Psoas muscle (tissue), 8 donors: ENCODE results near the gene PTPRG. TPM values are rescaled to one million over a fixed set of nuclear protein-coding genes. Genes with fewer than 3 reads are reported as not detected.

ENCODE experiments used
- ATAC-seq, 4 donors: fragments of 200-7000 bp; cut with Tn5 transposase; one replicate each; pipeline ENCODE4 v1.9.1; 2020; ENCODE audit warnings: moderate library complexity in 3 of 4, mild to moderate bottlenecking in 2 of 4
- DNase-seq, 2 donors: peaks; one replicate each; pipeline ENCODE4 v3.0.0-alpha.2; 2020
- H3K27ac ChIP-seq: fragments of 200-600 bp; one replicate; pipeline ENCODE4 v1.8.0; 2022
- H3K27me3 ChIP-seq, 3 donors: fragments of 200-600 bp in 1 of 3; one replicate each; pipeline versions ENCODE4 v1.6.1 to v1.8.0; 2013 to 2022; ENCODE audit warnings: low read length in 2 of 3, mild to moderate bottlenecking in 2 of 3, moderate library complexity in 1 of 3; ENCODE audit not compliant: insufficient read depth in 3 of 3
- H3K36me3 ChIP-seq, 2 donors: fragments of 200-600 bp in 1 of 2; one replicate each; pipeline versions ENCODE4 v1.6.1 to v1.8.0; 2013 to 2022; ENCODE audit warnings: low read depth in 1 of 2, mild to moderate bottlenecking in 1 of 2, moderate library complexity in 1 of 2; ENCODE audit not compliant: insufficient read depth in 1 of 2
- H3K4me1 ChIP-seq: fragments of 200-600 bp; one replicate; pipeline ENCODE4 v1.8.0; 2022
- H3K4me3 ChIP-seq: fragments of 200-600 bp; one replicate; pipeline ENCODE4 v1.8.0; 2022; ENCODE audit warnings: mild to moderate bottlenecking
- H3K9me3 ChIP-seq: fragments of 200-600 bp; one replicate; pipeline ENCODE4 v1.8.0; 2022
- WGBS, 3 donors: extraction: QIAGEN DNeasy Blood & Tissue Kit; methylation state at CpG; one replicate each; pipeline versions ENCODE4 v1.1.6 to v1.1.7; 2013; 5-methylcytosine and 5-hydroxymethylcytosine counted together
- intact Hi-C, 2 donors: fragments of 100-400 bp; cut with DNase I; formaldehyde crosslinking; loops; one replicate each; pipeline versions ENCODE4 v1.11.0 to v1.14.2; 2022
- polyA plus RNA-seq, 3 donors: library from polyadenylated mRNA; stranded (reverse); fragments of 200-250 nt; gene quantifications; one replicate each; pipeline ENCODE4 v1.2.3, GENCODE V29; 2013
- total RNA-seq, 4 donors: library from RNA; stranded (reverse); fragmentation: NEBNext Ultra II Directional in 2 of 4; extraction: Animal tissue kit (Norgen Biotek cat#: 25700) in 2 of 4; gene quantifications; one replicate each; pipeline versions ENCODE4 v1.2.1 to v1.2.4, GENCODE V29; 2021 to 2023
- TF ChIP-seq, protein P1 (sequence below): fragments of 200-600 bp; IDR thresholded peaks from one replicate; pipeline ENCODE4 v1.8.0; 2022; ENCODE audit warnings: antibody characterized with exemption
- donor health status: healthy with polysubstance abuse.
- donor health status: DM: no; HTN: no; CAD: no; lungs with moderate emphysema.
- donor health status: Bipolar disorder and iron deficiency.
- donor health status: healthy.
- donor health status: DM: yes; HTN: yes; CAD: no.
- donor health status: DM: no; HTN: no; CAD: no.
- donor health status: DM: no; HTN: no; CAD: no.
- donor health status: DM: yes; HTN: yes; CAD: no.

PTPRG gene
- total and polyA plus RNA-seq, 7 donors = 4.5 to 29.5 (median 12.6) TPM

DNA sequence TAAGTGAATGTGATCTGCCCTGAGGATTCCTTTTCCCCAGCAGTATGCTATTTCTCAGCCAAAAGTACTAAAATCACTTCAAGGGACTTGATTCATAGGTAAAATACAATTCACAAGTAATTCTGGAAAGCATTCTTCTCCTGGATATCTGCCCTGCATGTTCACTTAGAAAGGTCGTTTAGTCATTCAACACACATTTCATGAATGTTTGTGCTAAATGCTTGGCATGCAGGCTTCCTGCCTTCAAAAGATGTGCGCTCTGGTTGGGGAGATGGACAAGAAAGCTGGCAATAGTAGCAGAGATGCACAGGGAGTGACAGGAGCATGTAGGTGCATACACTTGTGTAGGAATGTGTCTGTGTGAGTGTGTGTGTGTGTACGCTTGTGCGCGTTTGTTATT is 360.7 kb downstream of the PTPRG start:
- ATAC-seq (no peak), DNase-seq (no peak)
- 51 to 72% (median 59%) methylated on average over 5 of the region's 5 CpGs for WGBS, 3 donors
- H3K9me3 ChIP-seq = no peaks in the 10 kb centered on the region
- H3K27ac ChIP-seq = no peak overlapping the region
- TF ChIP-seq, protein P1, sequence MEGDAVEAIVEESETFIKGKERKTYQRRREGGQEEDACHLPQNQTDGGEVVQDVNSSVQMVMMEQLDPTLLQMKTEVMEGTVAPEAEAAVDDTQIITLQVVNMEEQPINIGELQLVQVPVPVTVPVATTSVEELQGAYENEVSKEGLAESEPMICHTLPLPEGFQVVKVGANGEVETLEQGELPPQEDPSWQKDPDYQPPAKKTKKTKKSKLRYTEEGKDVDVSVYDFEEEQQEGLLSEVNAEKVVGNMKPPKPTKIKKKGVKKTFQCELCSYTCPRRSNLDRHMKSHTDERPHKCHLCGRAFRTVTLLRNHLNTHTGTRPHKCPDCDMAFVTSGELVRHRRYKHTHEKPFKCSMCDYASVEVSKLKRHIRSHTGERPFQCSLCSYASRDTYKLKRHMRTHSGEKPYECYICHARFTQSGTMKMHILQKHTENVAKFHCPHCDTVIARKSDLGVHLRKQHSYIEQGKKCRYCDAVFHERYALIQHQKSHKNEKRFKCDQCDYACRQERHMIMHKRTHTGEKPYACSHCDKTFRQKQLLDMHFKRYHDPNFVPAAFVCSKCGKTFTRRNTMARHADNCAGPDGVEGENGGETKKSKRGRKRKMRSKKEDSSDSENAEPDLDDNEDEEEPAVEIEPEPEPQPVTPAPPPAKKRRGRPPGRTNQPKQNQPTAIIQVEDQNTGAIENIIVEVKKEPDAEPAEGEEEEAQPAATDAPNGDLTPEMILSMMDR = no peak
- H3K4me1 ChIP-seq = peaks cover 68% of the 10 kb centered on the region
- no peak overlapping the region for H3K4me3 ChIP-seq
- intact Hi-C loops = loop anchor here in 1 of 2 donors (10.0 kb wide), 1 partner anchor 357 kb away; the partner anchor contains the start of gene PTPRG
- H3K27me3 ChIP-seq = no peaks in the 10 kb centered on the region
- H3K36me3 ChIP-seq = no peaks in the 10 kb centered on the region

DNA sequence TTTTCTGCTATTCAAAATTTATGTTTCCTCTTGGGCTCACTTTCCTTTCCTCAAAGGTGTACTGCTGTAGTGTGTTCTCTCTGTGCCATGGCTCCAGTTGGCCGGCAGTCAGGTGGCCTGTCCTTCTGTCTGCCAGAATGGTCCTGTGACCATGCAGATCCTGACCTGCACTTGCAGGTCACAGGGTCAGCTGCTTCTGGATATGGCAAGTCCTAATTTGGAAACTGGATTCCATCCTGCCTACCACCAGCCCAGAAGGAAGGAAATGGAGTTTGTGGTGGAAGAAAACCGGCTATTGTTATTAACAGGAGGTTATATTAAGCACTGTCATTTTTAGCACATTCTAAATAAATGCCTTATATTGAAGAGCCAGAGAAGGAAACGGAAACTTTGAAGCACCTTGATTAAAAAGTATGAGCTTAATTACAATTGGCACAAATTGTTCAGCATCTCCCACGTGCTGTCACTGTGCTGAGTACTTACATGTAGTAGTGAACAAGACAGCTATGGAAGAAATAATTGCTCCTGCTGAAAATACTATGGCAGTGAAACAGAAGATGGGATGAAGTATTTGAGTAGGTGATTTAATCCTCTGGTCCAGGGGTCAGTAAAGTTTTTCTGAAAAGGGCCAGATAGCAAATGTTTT is 362.8 kb downstream of the PTPRG start:
- intact Hi-C loops = loop anchor here in 1 of 2 donors (10.0 kb wide), 1 partner anchor 359 kb away; the partner anchor contains the start of gene PTPRG
- Histone ChIP-seq H3K36me3 (no peaks in the 10 kb centered on the region), H3K4me3 (no peak overlapping the region), H3K27ac (peak overlapping the region; percentile 90), H3K4me1 (peaks cover 69% of the 10 kb centered on the region), H3K27me3 (no peaks in the 10 kb centered on the region), H3K9me3 (no peaks in the 10 kb centered on the region)
- ATAC-seq = peak; percentile 52 to 82 (median 73)
- 13 to 18% (median 13%) methylated on average over 4 of the region's 4 CpGs for WGBS, 3 donors
- TF ChIP-seq, protein P1 = no peak
- peak; percentile 45 to 83 for DNase-seq

DNA sequence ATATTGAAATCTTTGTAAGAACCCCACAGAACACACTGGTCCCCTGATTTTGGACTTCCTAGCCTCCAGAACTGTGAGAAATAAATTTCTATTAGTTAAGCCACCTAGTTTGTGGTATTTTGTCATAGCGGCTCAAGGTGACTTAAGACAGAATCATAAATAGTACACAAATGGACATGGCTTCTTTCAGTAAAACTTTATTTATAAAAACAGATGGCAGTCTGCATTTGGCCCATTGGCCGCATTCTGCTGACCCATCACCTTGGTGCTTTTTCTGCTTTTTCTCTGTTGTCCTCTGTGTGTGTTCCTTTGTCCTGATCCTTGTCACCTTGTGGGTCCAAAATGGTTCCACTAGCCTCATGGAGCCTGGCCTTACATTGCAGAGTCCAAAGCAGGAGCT is 363.6 kb downstream of the PTPRG start:
- H3K36me3 ChIP-seq = no peaks in the 10 kb centered on the region
- intact Hi-C loops = loop anchor here in 1 of 2 donors (10.0 kb wide), 1 partner anchor 360 kb away; the partner anchor contains the start of gene PTPRG
- 82 to 90% (median 87%) methylated on average over 2 of the region's 2 CpGs for WGBS, 3 donors
- no peaks in the 10 kb centered on the region for H3K9me3 ChIP-seq
- peak overlapping the region; percentile 90 for H3K27ac ChIP-seq
- TF ChIP-seq, protein P1 = no peak
- ATAC-seq (no peak), DNase-seq (no peak)
- H3K27me3 ChIP-seq = no peaks in the 10 kb centered on the region
- H3K4me1 ChIP-seq = peaks cover 69% of the 10 kb centered on the region
- no peak overlapping the region for H3K4me3 ChIP-seq

DNA sequence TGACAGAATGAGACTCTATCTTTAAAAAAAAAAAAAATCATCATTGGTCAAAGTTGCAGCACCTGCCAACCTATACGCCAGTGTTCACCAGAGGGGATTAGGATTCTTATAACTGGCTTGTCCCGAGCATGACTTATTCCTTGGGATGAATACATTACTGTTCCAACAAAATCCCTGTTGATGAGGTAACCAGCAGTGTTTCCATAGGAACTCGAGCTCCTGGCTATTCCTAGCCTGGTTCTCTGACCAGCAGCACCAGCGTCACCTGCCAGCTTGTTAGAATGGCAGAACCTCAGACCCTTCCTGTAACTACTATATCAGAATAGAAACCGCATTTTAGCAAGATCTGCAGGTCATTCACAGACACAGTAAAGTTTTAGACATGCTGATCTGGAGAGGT is 364.4 kb downstream of the PTPRG start:
- WGBS, 3 donors = 33 to 56% (median 35%) methylated on average over 5 of the region's 5 CpGs
- no peaks in the 10 kb centered on the region for H3K9me3 ChIP-seq
- no peaks in the 10 kb centered on the region for H3K27me3 ChIP-seq
- DNase-seq = no peak
- peak in 2 of 4 donors; percentile 10 to 23 for ATAC-seq
- peak overlapping the region; percentile 90 for H3K27ac ChIP-seq
- H3K4me3 ChIP-seq = no peak overlapping the region
- intact Hi-C loops = loop anchor here in 1 of 2 donors (10.0 kb wide), 1 partner anchor 361 kb away; the partner anchor contains the start of gene PTPRG
- TF ChIP-seq, protein P1 = no peak
- H3K36me3 ChIP-seq = no peaks in the 10 kb centered on the region
- peaks cover 69% of the 10 kb centered on the region for H3K4me1 ChIP-seq
